Prostate gland (tissue), 2 donors: ENCODE data around the gene SPOCK1. TPM values are rescaled to one million over a fixed set of nuclear protein-coding genes. Genes with fewer than 3 reads are reported as not detected.

ENCODE experiments used
- DNase-seq: peaks from one replicate; pipeline ENCODE4 v3.0.0-alpha.2; 2019; ENCODE audit warnings: low spot score
- H3K27ac ChIP-seq, 2 donors: fragments of 200-600 bp; sonication (generic); 2 replicates each; pipeline ENCODE4 v1.5.1; 2017 to 2019
- H3K27me3 ChIP-seq: fragments of 200-600 bp; sonication (generic); replicated peaks from 2 replicates; pipeline ENCODE4 v1.5.1; 2019; ENCODE audit not compliant: insufficient read depth
- H3K36me3 ChIP-seq, 2 donors: fragments of 200-600 bp; sonication (generic); 1 replicate in 1 of 2; 2 replicates in 1 of 2; pipeline versions ENCODE4 v1.5.1 to v1.8.1; 2017 to 2019
- H3K4me1 ChIP-seq: fragments of 200-600 bp; sonication (generic); replicated peaks from 2 replicates; pipeline ENCODE4 v1.5.1; 2019
- H3K4me3 ChIP-seq, 2 donors: fragments of 200-600 bp; sonication (generic); 2 replicates each; pipeline ENCODE4 v1.5.1; 2017 to 2019
- H3K9me3 ChIP-seq: fragments of 200-600 bp; sonication (generic); 2 replicates; pipeline ENCODE4 v1.5.1; 2017
- CTCF ChIP-seq, 4 experiments: fragments of 200-600 bp in 2 of 4; fragments of 450-650 bp in 2 of 4; sonication (generic) in 2 of 4; IDR thresholded peaks; 1 replicate in 3 of 4; 2 replicates in 1 of 4; pipeline ENCODE4 v1.5.1; 2016 to 2019; ENCODE audit warnings: antibody characterized with exemption in 4 of 4, mild to moderate bottlenecking in 2 of 4, moderate library complexity in 2 of 4
- POLR2A ChIP-seq: fragments of 450-650 bp; IDR thresholded peaks from one replicate; pipeline ENCODE4 v1.6.1; 2016; ENCODE audit warnings: antibody characterized with exemption, mild to moderate bottlenecking
- POLR2AphosphoS5 ChIP-seq: sonication (generic); formaldehyde crosslinking; IDR thresholded peaks from one replicate; pipeline ENCODE4 v1.6.1; 2017; ENCODE audit warnings: antibody characterized with exemption
- WGBS: methylation state at CpG from one replicate; pipeline ENCODE4 v1.1.5; 2018; 5-methylcytosine and 5-hydroxymethylcytosine counted together
- intact Hi-C: fragments of 100-400 bp; cut with DNase I; formaldehyde crosslinking; loops from one replicate; pipeline ENCODE4 v1.14.2; 2022
- total RNA-seq, 2 donors: library from RNA; depleted of rRNA; stranded (reverse); fragments of >200 nt; gene quantifications; one replicate each; pipeline ENCODE4 v1.1.0, GENCODE V29; 2016

SPOCK1 gene
- total RNA-seq, 2 donors from 2014 or later: 89.4 to 92.9 TPM

- TF ChIP-seq POLR2A (no peak), POLR2AphosphoS5 (no peak), CTCF (IDR thresholded peaks at IDR 0.05) (no peak)
- no peak overlapping the region for H3K27ac ChIP-seq
- H3K4me3 ChIP-seq: no peak overlapping the region
- DNase-seq: no peak
- H3K9me3 ChIP-seq: no peaks in the 10 kb centered on the region
- no peaks in the 10 kb centered on the region for H3K36me3 ChIP-seq
- intact Hi-C loops: no loop called here
- H3K4me1 ChIP-seq: no peaks in the 10 kb centered on the region
- WGBS: 30% methylated on average over 7 of the region's 7 CpGs
- H3K27me3 ChIP-seq: no peaks in the 10 kb centered on the region
These were observed 462.5 kb downstream of the SPOCK1 start for GRCh38 chr5:137036640-137037039.

GRCh38 chr5:137035480-137035878 lies 463.6 kb downstream of the SPOCK1 start:
- Histone ChIP-seq H3K4me1 (no peaks in the 10 kb centered on the region), H3K9me3 (no peaks in the 10 kb centered on the region), H3K36me3 (no peaks in the 10 kb centered on the region), H3K27me3 (no peaks in the 10 kb centered on the region), H3K4me3 (no peak overlapping the region), H3K27ac (no peak overlapping the region)
- intact Hi-C loops: no loop called here
- TF ChIP-seq POLR2A (no peak), CTCF (IDR thresholded peaks at IDR 0.05) (no peak), POLR2AphosphoS5 (no peak)
- no peak for DNase-seq
- WGBS: 56% methylated on average over 1 of the region's 1 CpG

DNA sequence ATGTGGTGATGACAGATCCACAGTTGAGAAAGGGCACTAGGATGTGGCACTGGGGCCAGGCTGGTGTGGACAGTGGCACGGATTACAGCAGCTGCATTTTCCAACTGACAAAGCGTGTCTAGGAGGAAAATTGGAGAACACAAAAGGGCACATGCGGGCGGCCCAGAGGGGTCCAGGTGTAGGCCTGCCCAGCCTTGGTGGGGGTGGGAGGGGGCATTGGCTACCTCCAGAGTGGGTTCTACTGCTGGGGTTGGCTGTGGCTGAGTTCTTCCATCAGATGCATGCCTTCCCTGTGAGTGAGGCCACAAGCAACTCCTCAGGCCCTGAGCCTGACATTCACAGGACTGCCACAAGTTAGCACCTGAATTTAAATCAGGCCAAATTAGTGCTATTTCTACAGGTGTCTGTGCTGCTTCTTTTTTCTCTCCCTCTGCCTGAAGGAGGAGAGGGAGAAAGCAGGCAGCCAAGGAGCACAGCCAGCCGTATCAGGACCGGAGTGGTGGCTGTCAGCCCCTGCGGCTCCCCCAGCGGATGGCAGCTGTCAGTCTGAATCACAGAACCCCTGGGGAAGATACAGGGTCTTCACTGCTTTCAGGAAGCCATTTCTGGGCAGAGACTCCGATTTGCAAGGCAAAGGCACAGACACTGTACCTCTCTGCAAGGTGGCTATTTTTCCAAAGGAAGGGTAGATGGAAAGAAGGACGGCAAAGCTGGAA lies 464.2 kb downstream of the SPOCK1 start:
- H3K27ac ChIP-seq: no peak overlapping the region
- DNase-seq: no peak
- TF ChIP-seq POLR2A (no peak), CTCF (IDR thresholded peaks at IDR 0.05) (no peak)
- 92% methylated on average over 10 of the region's 10 CpGs for WGBS
- intact Hi-C loops: no loop called here
- H3K4me3 ChIP-seq: no peak overlapping the region
- no peaks in the 10 kb centered on the region for H3K4me1 ChIP-seq
- no peaks in the 10 kb centered on the region for H3K27me3 ChIP-seq
- H3K36me3 ChIP-seq: no peaks in the 10 kb centered on the region
- no peaks in the 10 kb centered on the region for H3K9me3 ChIP-seq

DNA sequence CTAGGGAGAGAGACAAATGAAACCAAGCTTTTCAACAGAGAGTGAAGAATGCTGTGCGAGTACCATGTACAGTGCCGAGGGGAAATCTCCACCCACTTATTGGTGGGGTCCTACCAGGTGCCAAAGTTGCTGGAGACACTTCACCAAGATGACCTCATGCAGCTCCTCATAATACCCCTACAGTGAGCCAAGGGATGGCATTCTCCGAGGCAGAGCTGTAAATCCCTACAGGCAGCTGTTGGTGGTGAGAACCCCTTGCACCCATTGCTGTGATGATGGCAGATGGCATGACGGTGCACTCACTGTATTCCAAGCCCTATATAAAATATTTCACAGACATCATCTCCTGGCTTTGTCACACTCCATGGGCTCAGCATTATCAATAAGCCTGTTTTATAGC lies 464.9 kb downstream of the SPOCK1 start:
- Histone ChIP-seq H3K27ac (no peak overlapping the region), H3K27me3 (no peaks in the 10 kb centered on the region), H3K4me3 (no peak overlapping the region), H3K4me1 (no peaks in the 10 kb centered on the region), H3K9me3 (no peaks in the 10 kb centered on the region), H3K36me3 (no peaks in the 10 kb centered on the region)
- DNase-seq: no peak
- no peak for TF ChIP-seq POLR2A
- no peak for TF ChIP-seq CTCF (IDR thresholded peaks at IDR 0.05)
- no peak for TF ChIP-seq POLR2AphosphoS5
- 93% methylated on average over 2 of the region's 4 CpGs for WGBS
- intact Hi-C loops: no loop called here

- intact Hi-C loops: no loop called here
- H3K9me3 ChIP-seq: no peaks in the 10 kb centered on the region
These were observed 466.2 kb downstream of the SPOCK1 start for GRCh38 chr5:137032929-137033328.

More at GRCh38 chr5:137032929-137033328, 466.2 kb downstream of the SPOCK1 start:
- Histone ChIP-seq H3K4me1 (no peaks in the 10 kb centered on the region), H3K4me3 (no peak overlapping the region), H3K36me3 (no peaks in the 10 kb centered on the region), H3K27ac (no peak overlapping the region), H3K27me3 (no peaks in the 10 kb centered on the region)
- no peak for TF ChIP-seq POLR2A
- 66% methylated on average over 8 of the region's 8 CpGs for WGBS
- DNase-seq: no peak
